Lung (tissue), 12 donors: ENCODE results near the gene PPHLN1. TPM values are rescaled to one million over a fixed set of nuclear protein-coding genes. Genes with fewer than 3 reads are reported as not detected.

ENCODE experiments used
- ATAC-seq: fragments of 200-7000 bp; cut with Tn5 transposase; one replicate; pipeline ENCODE4 v1.9.1; 2020; ENCODE audit warnings: moderate number of reproducible peaks; ENCODE audit not compliant: insufficient read depth, low FRiP score
- DNase-seq, 3 donors: peaks; one replicate each; pipeline ENCODE4 v3.0.0-alpha.2; 2013 to 2017
- H3K27ac ChIP-seq, 2 donors: one replicate each; pipeline ENCODE4 v1.5.1; 2013; ENCODE audit warnings: mild to moderate bottlenecking in 2 of 2, moderate library complexity in 2 of 2, control low read depth in 1 of 2, inconsistent platforms in 1 of 2, low read depth in 1 of 2, low read length in 1 of 2
- H3K27me3 ChIP-seq, 3 donors: one replicate each; pipeline ENCODE4 v1.5.1; 2013; ENCODE audit warnings: low read length in 2 of 3; ENCODE audit not compliant: control insufficient read depth in 3 of 3, insufficient read depth in 3 of 3
- H3K36me3 ChIP-seq, 4 donors: one replicate each; pipeline ENCODE4 v1.5.1; 2013; ENCODE audit warnings: low read length in 4 of 4, mild to moderate bottlenecking in 1 of 4, moderate library complexity in 1 of 4; ENCODE audit not compliant: control insufficient read depth in 4 of 4, insufficient read depth in 4 of 4
- H3K4me1 ChIP-seq, 5 donors: one replicate each; pipeline ENCODE4 v1.5.1; 2013; ENCODE audit warnings: low read length in 5 of 5, mild to moderate bottlenecking in 2 of 5, moderate library complexity in 1 of 5; ENCODE audit not compliant: control insufficient read depth in 5 of 5, insufficient read depth in 5 of 5
- H3K4me3 ChIP-seq: one replicate; pipeline ENCODE4 v1.5.1; 2013; ENCODE audit warnings: mild to moderate bottlenecking, control low read depth, moderate library complexity
- H3K9ac ChIP-seq, 2 donors: one replicate each; pipeline ENCODE4 v1.5.1; 2013; ENCODE audit warnings: low read length in 2 of 2, control low read depth in 1 of 2; ENCODE audit not compliant: insufficient read depth in 1 of 2
- H3K9me3 ChIP-seq, 4 donors: one replicate each; pipeline ENCODE4 v1.5.1; 2013; ENCODE audit warnings: low read length in 3 of 4, mild to moderate bottlenecking in 1 of 4, moderate library complexity in 1 of 4; ENCODE audit not compliant: control insufficient read depth in 4 of 4, insufficient read depth in 3 of 4
- WGBS, 2 donors: extraction: QIAGEN DNeasy Blood & Tissue Kit; methylation state at CpG; one replicate each; pipeline ENCODE4 v1.1.7; 2013; 5-methylcytosine and 5-hydroxymethylcytosine counted together
- polyA plus RNA-seq, 2 donors: library from polyadenylated mRNA; stranded (reverse); fragments of 200-250 nt; gene quantifications; one replicate each; pipeline ENCODE4 v1.2.1, GENCODE V29; 2013
- total RNA-seq, 2 donors: library from RNA; depleted of rRNA in 1 of 2; stranded (reverse); fragments of >200 nt in 1 of 2; gene quantifications; one replicate each; pipeline ENCODE4 v1.2.1, GENCODE V29; 2014 to 2021
- TF ChIP-seq, protein P1 (sequence below): IDR thresholded peaks from 2 replicates; pipeline ENCODE4 v1.5.1; 2012; ENCODE audit warnings: mild to moderate bottlenecking; ENCODE audit errors: control extremely low read depth, extremely low read depth
- donor health status: control.
- donor health status: control.
- donor health status: Bipolar disorder and iron deficiency.
- donor health status: healthy.
- donor health status: DM: yes; HTN: yes; CAD: no.

Gene PPHLN1
- total and polyA plus RNA-seq, 4 donors, result 26.5 to 72.5 (median 34.3) TPM

DNA sequence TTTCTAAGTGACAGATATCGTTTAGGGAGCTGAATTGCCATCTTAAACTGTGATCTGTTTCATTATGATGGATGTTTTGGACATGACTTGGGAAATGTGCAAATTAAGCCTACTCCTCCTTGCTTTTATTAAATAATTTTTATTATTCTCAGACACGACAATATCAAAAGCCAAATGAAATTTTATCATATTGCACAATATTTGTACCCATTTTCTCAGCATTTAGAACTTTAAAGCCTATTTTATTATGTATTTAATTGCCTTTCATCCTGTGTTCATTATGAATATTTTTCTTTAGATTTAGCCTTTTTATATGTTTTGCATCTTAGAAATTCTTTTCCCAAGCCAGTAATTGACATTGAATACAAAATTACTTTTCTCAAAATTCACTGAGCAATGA lies 102.9 kb downstream of the PPHLN1 start:
- WGBS, 2 donors, result 66 to 71% methylated on average over 2 of the region's 2 CpGs
- no peak for ATAC-seq

GRCh38 chr12:42432517-42433140 lies 106.7 kb downstream of the PPHLN1 start:
- Histone ChIP-seq H3K4me3 (no peak overlapping the region), H3K36me3 (peaks cover 0 to 9% (median under 1%) of the 10 kb centered on the region in 4 donors)

More for the DNA sequence above, 102.9 kb downstream of the PPHLN1 start:
- H3K4me3 ChIP-seq, result no peak overlapping the region
- H3K9me3 ChIP-seq, result no peaks in the 10 kb centered on the region
- H3K36me3 ChIP-seq, result peaks cover 0 to 8% (median under 1%) of the 10 kb centered on the region in 4 donors
- no peak overlapping the region for H3K27ac ChIP-seq
- H3K9ac ChIP-seq, result no peak overlapping the region
- no peaks in the 10 kb centered on the region for H3K27me3 ChIP-seq
- peaks cover 0 to 5% (median 0%) of the 10 kb centered on the region in 5 donors for H3K4me1 ChIP-seq
- no peak for DNase-seq
- TF ChIP-seq, protein P1, sequence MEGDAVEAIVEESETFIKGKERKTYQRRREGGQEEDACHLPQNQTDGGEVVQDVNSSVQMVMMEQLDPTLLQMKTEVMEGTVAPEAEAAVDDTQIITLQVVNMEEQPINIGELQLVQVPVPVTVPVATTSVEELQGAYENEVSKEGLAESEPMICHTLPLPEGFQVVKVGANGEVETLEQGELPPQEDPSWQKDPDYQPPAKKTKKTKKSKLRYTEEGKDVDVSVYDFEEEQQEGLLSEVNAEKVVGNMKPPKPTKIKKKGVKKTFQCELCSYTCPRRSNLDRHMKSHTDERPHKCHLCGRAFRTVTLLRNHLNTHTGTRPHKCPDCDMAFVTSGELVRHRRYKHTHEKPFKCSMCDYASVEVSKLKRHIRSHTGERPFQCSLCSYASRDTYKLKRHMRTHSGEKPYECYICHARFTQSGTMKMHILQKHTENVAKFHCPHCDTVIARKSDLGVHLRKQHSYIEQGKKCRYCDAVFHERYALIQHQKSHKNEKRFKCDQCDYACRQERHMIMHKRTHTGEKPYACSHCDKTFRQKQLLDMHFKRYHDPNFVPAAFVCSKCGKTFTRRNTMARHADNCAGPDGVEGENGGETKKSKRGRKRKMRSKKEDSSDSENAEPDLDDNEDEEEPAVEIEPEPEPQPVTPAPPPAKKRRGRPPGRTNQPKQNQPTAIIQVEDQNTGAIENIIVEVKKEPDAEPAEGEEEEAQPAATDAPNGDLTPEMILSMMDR, result no peak

GRCh38 chr12:42440608-42441007 lies 114.6 kb downstream of the PPHLN1 start:
- DNase-seq (no peak), ATAC-seq (no peak)
- Histone ChIP-seq H3K4me1 (no peaks in the 10 kb centered on the region), H3K4me3 (no peak overlapping the region), H3K9me3 (peaks cover 0 to 1% (median 0%) of the 10 kb centered on the region in 4 donors), H3K27me3 (no peaks in the 10 kb centered on the region), H3K27ac (no peak overlapping the region), H3K36me3 (peaks cover 9 to 15% (median 12%) of the 10 kb centered on the region in 4 donors), H3K9ac (no peak overlapping the region)
- 95 to 98% methylated on average over 11 of the region's 11 CpGs for WGBS, 2 donors
- TF ChIP-seq, protein P1, result no peak

More at GRCh38 chr12:42432517-42433140, 106.7 kb downstream of the PPHLN1 start:
- no peak overlapping the region for H3K27ac ChIP-seq
- TF ChIP-seq, protein P1, result no peak
- H3K9ac ChIP-seq, result no peak overlapping the region
- ATAC-seq (no peak), DNase-seq (no peak)
- no peaks in the 10 kb centered on the region for H3K27me3 ChIP-seq
- no peaks in the 10 kb centered on the region for H3K4me1 ChIP-seq
- no peaks in the 10 kb centered on the region for H3K9me3 ChIP-seq
- 93 to 98% methylated on average over 5 of the region's 5 CpGs for WGBS, 2 donors

GRCh38 chr12:42442311-42442759 lies 116.4 kb downstream of the PPHLN1 start:
- WGBS, 2 donors, result 84 to 89% methylated on average over 19 of the region's 19 CpGs
- Histone ChIP-seq H3K4me1 (no peaks in the 10 kb centered on the region), H3K4me3 (no peak overlapping the region), H3K27me3 (no peaks in the 10 kb centered on the region), H3K9ac (no peak overlapping the region), H3K27ac (no peak overlapping the region), H3K9me3 (peaks cover 0 to 1% (median 0%) of the 10 kb centered on the region in 4 donors), H3K36me3 (peaks cover 9 to 20% (median 15%) of the 10 kb centered on the region in 4 donors)
- TF ChIP-seq, protein P1, result no peak
- ATAC-seq (no peak), DNase-seq (no peak)
